T-helper 17 cell (primary cell): ENCODE results near the gene SP4. TPM values are rescaled to one million over a fixed set of nuclear protein-coding genes. Genes with fewer than 3 reads are reported as not detected.

ENCODE experiments used
- ATAC-seq: fragments of 150-1000 bp; cut with Tn5 transposase; 2 replicates; pipeline ENCODE4 v1.10.0; 2021; ENCODE audit warnings: mild to moderate bottlenecking, moderate library complexity
- DNase-seq, 3 donors: peaks; one replicate each; pipeline versions ENCODE4 v3.0.0 to v3.0.0-alpha.2; 2020 to 2021
- H3K9me3 ChIP-seq: one replicate; pipeline ENCODE4 v1.7.0; 2013; ENCODE audit warnings: low read length, mild to moderate bottlenecking; ENCODE audit not compliant: control insufficient read depth, poor library complexity, severe bottlenecking
- H3K27ac Mint-ChIP-seq: one replicate; pipeline ENCODE4 v1.8.0; 2022; ENCODE audit warnings: mild to moderate bottlenecking, moderate library complexity, mixed read lengths
- H3K27me3 Mint-ChIP-seq: one replicate; pipeline ENCODE4 v1.8.0; 2022; ENCODE audit warnings: mixed read lengths
- H3K36me3 Mint-ChIP-seq: one replicate; pipeline ENCODE4 v1.8.0; 2022; ENCODE audit warnings: low read depth, mixed read lengths
- H3K4me1 Mint-ChIP-seq: one replicate; pipeline ENCODE4 v1.8.0; 2022; ENCODE audit warnings: mild to moderate bottlenecking, mixed read lengths
- H3K4me3 Mint-ChIP-seq: one replicate; pipeline ENCODE4 v1.8.0; 2022; ENCODE audit warnings: mild to moderate bottlenecking, moderate library complexity, mixed read lengths
- total RNA-seq, 4 donors: library from RNA in 2 of 4; stranded (reverse) in 2 of 4; gene quantifications; one replicate each; pipeline ENCODE4 v1.2.3 and lab custom pipeline; 2022 to 2026

SP4 gene
- total RNA-seq, 2 donors from 2014 or later, result 31.9 to 35.9 TPM

GRCh38 chr7:21547501-21547900 is 119.6 kb downstream of the SP4 start:
- Mint-ChIP-seq H3K4me3 (no peak overlapping the region), H3K36me3 (peaks cover 5% of the 10 kb centered on the region), H3K27me3 (peaks cover 55% of the 10 kb centered on the region), H3K27ac (no peak overlapping the region), H3K4me1 (peaks cover 7% of the 10 kb centered on the region)
- no peaks in the 10 kb centered on the region for H3K9me3 ChIP-seq
- ATAC-seq (no peak), DNase-seq (no peak)

- no peak for ATAC-seq
- H3K9me3 ChIP-seq, result no peaks in the 10 kb centered on the region
- Mint-ChIP-seq H3K4me3 (no peak overlapping the region), H3K4me1 (peaks cover 4% of the 10 kb centered on the region), H3K27me3 (peaks cover 55% of the 10 kb centered on the region), H3K27ac (no peak overlapping the region), H3K36me3 (peaks cover 5% of the 10 kb centered on the region)
- no peak for DNase-seq
Observed at GRCh38 chr7:21548491-21548890, 120.6 kb downstream of the SP4 start.

GRCh38 chr7:21550076-21550475 is 122.2 kb downstream of the SP4 start:
- H3K4me1 Mint-ChIP-seq, result no peaks in the 10 kb centered on the region
- H3K27me3 Mint-ChIP-seq, result peaks cover 41% of the 10 kb centered on the region
- no peak overlapping the region for H3K27ac Mint-ChIP-seq
- H3K4me3 Mint-ChIP-seq, result no peak overlapping the region
- DNase-seq (no peak), ATAC-seq (no peak)
- peaks cover 2% of the 10 kb centered on the region for H3K36me3 Mint-ChIP-seq
- no peaks in the 10 kb centered on the region for H3K9me3 ChIP-seq

- Mint-ChIP-seq H3K4me1 (no peaks in the 10 kb centered on the region), H3K4me3 (no peak overlapping the region), H3K27me3 (peaks cover 41% of the 10 kb centered on the region), H3K27ac (no peak overlapping the region), H3K36me3 (peaks cover 2% of the 10 kb centered on the region)
- DNase-seq, result no peak
- no peaks in the 10 kb centered on the region for H3K9me3 ChIP-seq
- ATAC-seq, result no peak
Observed at GRCh38 chr7:21550821-21551531, 123.1 kb downstream of the SP4 start.

GRCh38 chr7:21562385-21562784 is 134.5 kb downstream of the SP4 start:
- Mint-ChIP-seq H3K36me3 (no peaks in the 10 kb centered on the region), H3K27me3 (peaks cover 11% of the 10 kb centered on the region), H3K4me1 (no peaks in the 10 kb centered on the region), H3K27ac (no peak overlapping the region), H3K4me3 (no peak overlapping the region)
- H3K9me3 ChIP-seq, result no peaks in the 10 kb centered on the region
- ATAC-seq (no peak), DNase-seq (no peak)

Other genes starting within 250 kb of the SP4 start
- gene DNAH11, start 115.0 kb downstream of the SP4 start, total RNA-seq, result under 1 TPM; 0.05 to 0.97 TPM